ENCODE results near the gene TOMM40. TPM values are rescaled to one million over a fixed set of nuclear protein-coding genes. Genes with fewer than 3 reads are reported as not detected.
"Not testable (repeated sequence)": the region's sequence is repeated elsewhere in the genome, so short reads cannot be mapped to it uniquely, and the experiment has no call there.

The TOMM40 gene
- total RNA-seq, 1 donor from 2014 or later = 48.9 TPM

DNA sequence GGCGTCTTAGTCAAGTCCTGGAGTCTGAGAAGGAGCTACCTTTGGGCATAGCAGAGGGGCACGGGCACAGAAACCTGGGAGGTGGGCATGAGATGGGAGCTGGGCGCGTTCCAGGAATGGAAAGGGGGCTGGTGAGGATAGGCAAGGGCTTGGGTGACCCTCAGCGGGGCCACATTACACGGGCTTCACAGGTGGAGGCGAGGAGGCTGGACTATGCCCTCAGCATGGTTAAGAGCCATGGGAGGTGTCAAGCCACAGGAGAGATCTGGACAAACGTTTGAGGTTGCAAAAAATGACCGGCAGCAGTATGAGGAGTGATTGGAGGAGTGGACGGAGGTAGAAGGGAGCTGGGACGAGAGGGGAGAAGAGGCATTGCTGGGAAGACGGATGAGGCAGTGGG is 23.5 kb upstream of the TOMM40 start:
- ATAC-seq (ENCODE audit: poor library complexity) (no peak), DNase-seq (no peak)
- intact Hi-C loops (cut with DNase I) = no loop called here

- intact Hi-C loops (cut with DNase I) = no loop called here
- DNase-seq (no peak), ATAC-seq (ENCODE audit: poor library complexity) (peak; percentile 34)
Observed at GRCh38 chr19:44869733-44870470, 21.2 kb upstream of the TOMM40 start.

DNA sequence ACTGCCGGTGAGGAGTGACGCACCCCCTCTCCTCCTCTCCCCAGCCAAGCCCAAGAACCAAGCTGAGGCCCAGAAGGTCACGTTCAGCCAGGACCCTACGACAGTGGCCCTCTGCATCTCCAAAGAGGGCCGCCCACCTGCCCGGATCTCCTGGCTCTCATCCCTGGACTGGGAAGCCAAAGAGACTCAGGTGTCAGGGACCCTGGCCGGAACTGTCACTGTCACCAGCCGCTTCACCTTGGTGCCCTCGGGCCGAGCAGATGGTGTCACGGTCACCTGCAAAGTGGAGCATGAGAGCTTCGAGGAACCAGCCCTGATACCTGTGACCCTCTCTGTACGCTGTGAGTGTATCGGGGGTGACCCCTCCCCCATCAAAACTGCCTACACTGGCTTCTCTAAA is 19.2 kb upstream of the TOMM40 start:
- intact Hi-C loops (cut with DNase I) = no loop called here
- no peak for ATAC-seq (ENCODE audit: poor library complexity)
- DNase-seq = no peak

- ATAC-seq (ENCODE audit: poor library complexity) (no peak), DNase-seq (no peak)
- intact Hi-C loops (cut with DNase I) = no loop called here
Observed at GRCh38 chr19:44872661-44873060, 18.4 kb upstream of the TOMM40 start.

DNA sequence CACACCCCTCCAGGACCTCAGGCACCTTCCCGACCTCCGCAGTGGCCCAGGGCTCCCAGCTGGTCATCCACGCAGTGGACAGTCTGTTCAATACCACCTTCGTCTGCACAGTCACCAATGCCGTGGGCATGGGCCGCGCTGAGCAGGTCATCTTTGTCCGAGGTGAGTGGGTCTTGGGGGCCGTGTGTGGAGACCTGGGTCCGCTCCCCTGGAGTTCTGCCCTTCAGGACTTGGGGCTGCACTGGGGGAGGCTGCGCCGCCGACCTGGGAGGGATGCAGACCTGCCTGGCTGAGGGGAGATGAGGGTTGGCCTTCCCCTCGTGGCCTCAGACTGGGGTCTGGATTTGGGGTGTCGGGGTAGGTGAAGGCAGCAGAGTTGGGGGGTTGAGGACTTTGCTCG is 16.7 kb upstream of the TOMM40 start:
- intact Hi-C loops (cut with DNase I) = no loop called here
- ATAC-seq (ENCODE audit: poor library complexity) (no peak), DNase-seq (no peak)

GRCh38 chr19:44875666-44876451 is 15.2 kb upstream of the TOMM40 start:
- intact Hi-C loops (cut with DNase I) = no loop called here
- ATAC-seq (ENCODE audit: poor library complexity) = peak; percentile 18
- DNase-seq = no peak

DNA sequence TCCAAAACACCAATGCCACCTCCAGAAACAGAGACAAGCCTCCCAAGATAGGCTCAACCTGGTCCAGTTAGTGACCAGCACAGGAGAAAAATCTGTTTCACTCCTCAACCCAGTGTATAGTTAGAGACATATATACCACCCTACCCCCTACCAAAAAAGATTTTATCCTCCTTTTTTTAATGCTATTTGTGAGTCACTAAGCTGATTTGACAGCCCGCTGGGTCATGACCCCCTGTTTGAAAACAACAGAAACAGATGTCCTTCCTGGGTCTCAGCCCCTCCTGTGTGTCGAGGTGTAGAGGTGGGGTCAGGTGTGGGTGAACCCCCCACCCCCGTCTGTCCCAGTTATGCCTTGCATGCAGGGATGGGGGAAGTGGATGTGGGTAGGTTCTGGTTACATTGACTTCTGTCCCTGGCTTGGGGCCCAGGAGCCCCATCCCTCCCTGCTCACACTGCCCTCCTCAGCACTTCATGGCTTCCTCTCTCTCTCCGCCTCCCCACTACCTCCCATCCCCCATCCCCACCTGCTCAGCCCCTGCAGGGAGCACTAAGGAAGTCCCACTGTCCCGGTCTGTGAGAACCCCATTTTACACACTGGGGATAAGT is 14.0 kb upstream of the TOMM40 start:
- DNase-seq (no peak), ATAC-seq (ENCODE audit: poor library complexity) (no peak)

DNA sequence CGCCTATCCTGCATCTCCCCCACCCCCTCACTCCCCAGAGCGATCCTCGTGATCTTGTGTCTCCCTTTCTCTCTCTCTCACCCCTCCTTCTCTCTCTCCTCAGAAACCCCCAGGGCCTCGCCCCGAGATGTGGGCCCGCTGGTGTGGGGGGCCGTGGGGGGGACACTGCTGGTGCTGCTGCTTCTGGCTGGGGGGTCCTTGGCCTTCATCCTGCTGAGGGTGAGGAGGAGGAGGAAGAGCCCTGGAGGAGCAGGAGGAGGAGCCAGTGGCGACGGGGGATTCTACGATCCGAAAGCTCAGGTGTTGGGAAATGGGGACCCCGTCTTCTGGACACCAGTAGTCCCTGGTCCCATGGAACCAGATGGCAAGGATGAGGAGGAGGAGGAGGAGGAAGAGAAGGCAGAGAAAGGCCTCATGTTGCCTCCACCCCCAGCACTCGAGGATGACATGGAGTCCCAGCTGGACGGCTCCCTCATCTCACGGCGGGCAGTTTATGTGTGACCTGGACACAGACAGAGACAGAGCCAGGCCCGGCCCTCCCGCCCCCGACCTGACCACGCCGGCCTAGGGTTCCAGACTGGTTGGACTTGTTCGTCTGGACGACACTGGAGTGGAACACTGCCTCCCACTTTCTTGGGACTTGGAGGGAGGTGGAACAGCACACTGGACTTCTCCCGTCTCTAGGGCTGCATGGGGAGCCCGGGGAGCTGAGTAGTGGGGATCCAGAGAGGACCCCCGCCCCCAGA is 12.8 kb upstream of the TOMM40 start:
- no peak for ATAC-seq (ENCODE audit: poor library complexity)
- DNase-seq = no peak
- intact Hi-C loops (cut with DNase I) = no loop called here

More for the DNA sequence above, 14.0 kb upstream of the TOMM40 start:
- intact Hi-C loops (cut with DNase I) = no loop called here

- DNase-seq (no peak), ATAC-seq (ENCODE audit: poor library complexity) (no peak)
- intact Hi-C loops (cut with DNase I) = no loop called here
Observed at GRCh38 chr19:44879309-44880065, 11.6 kb upstream of the TOMM40 start.

DNA sequence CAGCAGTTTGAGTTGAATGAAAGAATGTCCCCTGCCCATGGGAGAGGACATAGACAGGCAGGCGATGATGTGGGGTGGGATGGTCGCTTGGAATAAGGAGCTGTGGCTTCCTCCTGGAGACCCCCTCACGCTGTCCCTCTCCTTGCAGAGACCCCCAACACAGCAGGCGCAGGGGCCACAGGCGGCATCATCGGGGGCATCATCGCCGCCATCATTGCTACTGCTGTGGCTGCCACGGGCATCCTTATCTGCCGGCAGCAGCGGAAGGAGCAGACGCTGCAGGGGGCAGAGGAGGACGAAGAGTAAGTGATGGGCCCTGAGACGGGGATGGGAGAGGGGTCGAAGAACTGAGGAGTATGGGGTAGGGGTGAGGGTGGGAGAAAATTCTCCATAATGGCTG is 9.0 kb upstream of the TOMM40 start:
- intact Hi-C loops (cut with DNase I) = no loop called here
- ATAC-seq (ENCODE audit: poor library complexity) = no peak
- no peak for DNase-seq

- DNase-seq; intact Hi-C loops (cut with DNase I); ATAC-seq (ENCODE audit: poor library complexity): not testable (repeated sequence)
Observed at GRCh38 chr19:44882619-44883397, 8.2 kb upstream of the TOMM40 start.

GRCh38 chr19:44883922-44884321 is 7.1 kb upstream of the TOMM40 start:
- ATAC-seq (ENCODE audit: poor library complexity) (no peak), DNase-seq (no peak)
- intact Hi-C loops (cut with DNase I) = no loop called here

DNA sequence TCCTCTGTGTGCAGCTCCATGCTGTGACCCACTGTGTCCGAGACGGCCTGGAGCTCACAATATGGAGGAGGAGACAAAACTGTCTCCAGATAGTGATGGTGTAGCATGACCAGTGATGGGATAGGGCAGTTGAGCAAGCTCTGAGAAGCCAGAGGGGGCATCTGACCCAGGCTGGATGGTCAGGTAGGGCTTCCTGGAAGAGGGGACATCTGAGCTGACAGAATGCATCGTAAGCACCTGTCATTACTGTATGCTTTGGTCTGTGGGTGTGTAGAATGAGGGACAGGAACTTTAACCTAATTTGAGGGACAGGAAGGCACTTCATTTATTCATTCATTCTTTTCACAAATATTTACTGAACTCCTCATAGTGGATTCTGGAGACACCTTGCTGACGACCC is 6.5 kb upstream of the TOMM40 start:
- intact Hi-C loops (cut with DNase I) = no loop called here
- no peak for DNase-seq
- no peak for ATAC-seq (ENCODE audit: poor library complexity)

DNA sequence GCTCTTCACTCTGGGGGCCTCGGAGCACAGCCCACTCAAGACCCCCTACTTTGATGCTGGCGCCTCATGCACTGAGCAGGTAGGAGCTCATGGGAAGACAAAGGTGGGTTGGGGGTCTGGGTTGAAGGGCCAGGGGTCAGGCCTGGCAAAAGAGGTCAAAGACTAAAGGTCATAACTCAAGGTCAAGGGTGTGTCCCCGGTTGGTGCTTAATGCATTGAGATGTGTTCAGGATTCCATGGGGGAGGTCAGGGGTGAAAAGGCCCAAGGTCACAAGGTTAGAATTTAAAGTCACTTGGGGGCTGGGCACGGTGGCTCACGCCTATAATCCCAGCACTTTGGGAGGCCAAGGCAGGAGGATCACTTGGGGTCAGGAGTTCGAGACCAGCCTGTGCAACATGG is 4.9 kb upstream of the TOMM40 start:
- ATAC-seq (ENCODE audit: poor library complexity) (no peak), DNase-seq (no peak)
- intact Hi-C loops (cut with DNase I) = no loop called here

DNA sequence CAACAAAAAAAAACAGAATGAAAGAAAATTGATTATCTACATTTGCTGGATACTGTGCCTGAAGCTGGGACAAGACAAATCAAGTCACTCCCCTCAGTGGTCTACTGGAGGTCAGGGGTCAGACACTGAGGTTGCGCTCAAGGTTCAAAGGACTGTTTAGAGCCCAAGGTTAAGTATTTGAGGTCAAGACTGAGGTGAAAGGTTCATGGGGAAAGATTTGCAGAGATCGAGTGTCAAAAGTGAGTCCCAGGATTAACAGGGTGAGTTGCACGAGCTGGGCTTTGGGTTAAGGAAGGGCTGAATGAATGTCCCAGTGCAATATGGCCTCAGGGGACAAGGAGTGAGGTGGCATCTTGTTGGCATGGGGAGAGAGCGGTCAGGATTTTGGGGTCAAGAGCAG is 3.4 kb upstream of the TOMM40 start:
- intact Hi-C loops (cut with DNase I) = no loop called here
- ATAC-seq (ENCODE audit: poor library complexity) (no peak), DNase-seq (no peak)

- DNase-seq; intact Hi-C loops (cut with DNase I); ATAC-seq (ENCODE audit: poor library complexity): not testable (repeated sequence)
Observed at GRCh38 chr19:44888335-44888734, 2.7 kb upstream of the TOMM40 start.

DNA sequence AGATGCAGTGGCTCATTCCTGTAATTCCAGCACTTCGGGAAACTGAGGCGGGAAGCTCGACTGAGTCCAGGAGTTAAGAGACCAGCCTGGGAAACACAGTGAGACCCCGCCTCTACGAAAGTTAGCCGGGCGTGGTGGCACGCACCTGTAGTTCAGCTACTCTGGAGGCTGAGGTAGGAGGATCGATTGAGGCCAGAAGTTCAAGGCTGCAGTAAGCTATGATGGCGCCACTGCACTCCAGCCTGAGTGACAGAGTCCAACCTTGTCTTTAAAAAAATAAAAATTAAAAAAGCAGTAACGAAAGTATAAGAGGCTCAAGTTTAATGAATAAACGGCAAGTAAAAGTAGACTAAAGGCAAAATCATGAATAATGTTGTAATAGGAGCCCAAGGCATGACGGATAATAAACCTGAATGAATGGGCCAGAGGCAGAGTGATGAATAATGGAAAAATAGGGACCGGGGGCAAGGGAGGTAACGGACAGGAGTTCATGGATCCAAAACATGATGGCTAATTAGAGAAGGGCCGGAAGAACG is 1.2 kb upstream of the TOMM40 start:
- ATAC-seq (ENCODE audit: poor library complexity) (no peak), DNase-seq (no peak)
- intact Hi-C loops (cut with DNase I) = no loop called here

Measured in Right ventricle myocardium superior (tissue), 1 donor.